Ishikawa (cell line): ENCODE measurements around the gene STAT4.

Source experiments
- CEBPB ChIP-seq: IDR thresholded peaks from 2 replicates; pipeline ENCODE4 v1.6.1; 2012
- CREB1 ChIP-seq: IDR thresholded peaks from 2 replicates; pipeline ENCODE4 v1.6.1; 2012; ENCODE audit warnings: low read depth
- EGR1 ChIP-seq: IDR thresholded peaks from 2 replicates; pipeline ENCODE4 v1.6.1; 2012
- EP300 ChIP-seq: IDR thresholded peaks from 2 replicates; pipeline ENCODE4 v1.6.1; 2012; ENCODE audit warnings: borderline replicate concordance
- FOXM1 ChIP-seq: IDR thresholded peaks from 2 replicates; pipeline ENCODE4 v1.6.1; 2012; ENCODE audit warnings: low read depth, borderline replicate concordance
- NFIC ChIP-seq: IDR thresholded peaks from 2 replicates; pipeline ENCODE4 v1.6.1; 2012
- RAD21 ChIP-seq: IDR thresholded peaks from 2 replicates; pipeline ENCODE4 v1.6.1; 2012; ENCODE audit warnings: low read depth
- TAF1 ChIP-seq: IDR thresholded peaks from 2 replicates; pipeline ENCODE4 v1.6.1; 2012; ENCODE audit warnings: low read depth, mild to moderate bottlenecking
- TCF12 ChIP-seq: IDR thresholded peaks from 2 replicates; pipeline ENCODE4 v1.6.1; 2012; ENCODE audit warnings: low read depth
- TEAD4 ChIP-seq: IDR thresholded peaks from 2 replicates; pipeline ENCODE4 v1.6.1; 2012
- YY1 ChIP-seq: IDR thresholded peaks from 2 replicates; pipeline ENCODE4 v1.6.1; 2012; ENCODE audit warnings: low read depth
- ZBTB7A ChIP-seq: IDR thresholded peaks from 2 replicates; pipeline ENCODE4 v1.6.1; 2012; ENCODE audit warnings: low read depth
- TF ChIP-seq, protein P1 (sequence below): IDR thresholded peaks from 2 replicates; pipeline ENCODE4 v1.6.1; 2012
- TF ChIP-seq, protein P2 (sequence below): IDR thresholded peaks from 2 replicates; pipeline ENCODE4 v1.6.1; 2012; ENCODE audit warnings: low read depth, mild to moderate bottlenecking
- TF ChIP-seq, protein P3 (sequence below): IDR thresholded peaks from 2 replicates; pipeline ENCODE4 v1.6.1; 2012

Gene STAT4

DNA sequence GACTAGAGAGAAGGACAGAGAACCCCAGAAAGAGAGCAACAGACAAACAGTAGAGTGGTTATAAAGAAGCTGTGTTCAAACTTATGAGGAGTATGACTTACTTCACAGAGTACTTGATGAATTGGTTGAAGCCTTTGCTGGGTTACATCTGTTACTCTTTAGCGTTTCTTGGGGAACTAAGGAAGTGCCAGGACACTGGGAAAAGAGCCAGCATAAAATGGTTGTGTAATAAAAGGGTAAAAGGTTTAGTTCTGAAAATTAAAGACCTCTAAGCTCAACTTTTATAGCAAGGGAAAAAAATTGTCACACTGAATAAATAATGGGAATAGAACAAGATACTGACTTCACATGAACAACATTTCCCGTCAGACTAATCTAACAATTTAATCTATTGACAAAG is 17.0 kb upstream of the STAT4 start:
- TF ChIP-seq EGR1 (no peak), CEBPB (no peak), TEAD4 (no peak), TAF1 (no peak), ZBTB7A (no peak), CREB1 (no peak), RAD21 (no peak), FOXM1 (no peak), EP300 (no peak), YY1 (no peak), NFIC (no peak), TCF12 (no peak)
- TF ChIP-seq, protein P1, sequence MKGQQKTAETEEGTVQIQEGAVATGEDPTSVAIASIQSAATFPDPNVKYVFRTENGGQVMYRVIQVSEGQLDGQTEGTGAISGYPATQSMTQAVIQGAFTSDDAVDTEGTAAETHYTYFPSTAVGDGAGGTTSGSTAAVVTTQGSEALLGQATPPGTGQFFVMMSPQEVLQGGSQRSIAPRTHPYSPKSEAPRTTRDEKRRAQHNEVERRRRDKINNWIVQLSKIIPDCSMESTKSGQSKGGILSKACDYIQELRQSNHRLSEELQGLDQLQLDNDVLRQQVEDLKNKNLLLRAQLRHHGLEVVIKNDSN = no peak
- TF ChIP-seq, protein P2, sequence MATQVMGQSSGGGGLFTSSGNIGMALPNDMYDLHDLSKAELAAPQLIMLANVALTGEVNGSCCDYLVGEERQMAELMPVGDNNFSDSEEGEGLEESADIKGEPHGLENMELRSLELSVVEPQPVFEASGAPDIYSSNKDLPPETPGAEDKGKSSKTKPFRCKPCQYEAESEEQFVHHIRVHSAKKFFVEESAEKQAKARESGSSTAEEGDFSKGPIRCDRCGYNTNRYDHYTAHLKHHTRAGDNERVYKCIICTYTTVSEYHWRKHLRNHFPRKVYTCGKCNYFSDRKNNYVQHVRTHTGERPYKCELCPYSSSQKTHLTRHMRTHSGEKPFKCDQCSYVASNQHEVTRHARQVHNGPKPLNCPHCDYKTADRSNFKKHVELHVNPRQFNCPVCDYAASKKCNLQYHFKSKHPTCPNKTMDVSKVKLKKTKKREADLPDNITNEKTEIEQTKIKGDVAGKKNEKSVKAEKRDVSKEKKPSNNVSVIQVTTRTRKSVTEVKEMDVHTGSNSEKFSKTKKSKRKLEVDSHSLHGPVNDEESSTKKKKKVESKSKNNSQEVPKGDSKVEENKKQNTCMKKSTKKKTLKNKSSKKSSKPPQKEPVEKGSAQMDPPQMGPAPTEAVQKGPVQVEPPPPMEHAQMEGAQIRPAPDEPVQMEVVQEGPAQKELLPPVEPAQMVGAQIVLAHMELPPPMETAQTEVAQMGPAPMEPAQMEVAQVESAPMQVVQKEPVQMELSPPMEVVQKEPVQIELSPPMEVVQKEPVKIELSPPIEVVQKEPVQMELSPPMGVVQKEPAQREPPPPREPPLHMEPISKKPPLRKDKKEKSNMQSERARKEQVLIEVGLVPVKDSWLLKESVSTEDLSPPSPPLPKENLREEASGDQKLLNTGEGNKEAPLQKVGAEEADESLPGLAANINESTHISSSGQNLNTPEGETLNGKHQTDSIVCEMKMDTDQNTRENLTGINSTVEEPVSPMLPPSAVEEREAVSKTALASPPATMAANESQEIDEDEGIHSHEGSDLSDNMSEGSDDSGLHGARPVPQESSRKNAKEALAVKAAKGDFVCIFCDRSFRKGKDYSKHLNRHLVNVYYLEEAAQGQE = no peak
- TF ChIP-seq, protein P3, sequence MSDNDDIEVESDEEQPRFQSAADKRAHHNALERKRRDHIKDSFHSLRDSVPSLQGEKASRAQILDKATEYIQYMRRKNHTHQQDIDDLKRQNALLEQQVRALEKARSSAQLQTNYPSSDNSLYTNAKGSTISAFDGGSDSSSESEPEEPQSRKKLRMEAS = no peak

DNA sequence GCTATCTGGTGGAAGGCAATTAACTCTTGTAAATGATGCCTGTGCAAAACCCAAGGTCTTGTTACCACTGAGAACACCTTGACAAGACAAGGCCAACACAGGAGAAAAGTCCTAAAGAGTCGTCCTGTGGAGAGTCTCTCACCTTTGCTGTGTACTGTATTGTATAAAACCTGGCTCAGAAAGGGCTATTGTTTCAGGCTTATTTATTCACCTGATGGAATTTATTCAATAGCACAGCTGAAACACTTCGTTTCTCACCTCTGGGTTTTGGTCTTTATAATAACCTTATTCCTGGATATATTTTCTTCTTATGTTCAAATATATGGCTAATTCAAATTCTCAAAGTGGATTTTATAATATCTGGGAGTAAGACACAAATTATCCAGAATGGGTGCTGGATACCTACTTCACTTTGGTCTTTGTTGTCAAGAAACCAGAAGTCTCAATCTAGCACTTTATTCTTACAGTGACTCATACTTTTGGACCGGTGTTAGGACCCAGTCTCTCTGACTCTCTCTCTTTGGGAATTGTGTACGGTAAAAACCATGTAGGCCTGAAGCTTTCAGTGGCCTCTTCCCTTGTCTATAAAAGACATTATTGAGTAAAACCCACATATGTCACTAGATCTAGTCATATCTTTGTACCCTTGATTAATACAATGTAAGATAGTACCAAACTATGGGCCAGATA is 16.1 kb upstream of the STAT4 start:
- TF ChIP-seq EGR1 (no peak), CEBPB (no peak), TEAD4 (no peak), FOXM1 (no peak), NFIC (no peak), TCF12 (no peak), RAD21 (no peak), CREB1 (no peak), ZBTB7A (no peak), EP300 (no peak), YY1 (no peak)
- TF ChIP-seq, protein P1 = no peak
- TF ChIP-seq, protein P3 = no peak
- TF ChIP-seq, protein P2 = no peak

DNA sequence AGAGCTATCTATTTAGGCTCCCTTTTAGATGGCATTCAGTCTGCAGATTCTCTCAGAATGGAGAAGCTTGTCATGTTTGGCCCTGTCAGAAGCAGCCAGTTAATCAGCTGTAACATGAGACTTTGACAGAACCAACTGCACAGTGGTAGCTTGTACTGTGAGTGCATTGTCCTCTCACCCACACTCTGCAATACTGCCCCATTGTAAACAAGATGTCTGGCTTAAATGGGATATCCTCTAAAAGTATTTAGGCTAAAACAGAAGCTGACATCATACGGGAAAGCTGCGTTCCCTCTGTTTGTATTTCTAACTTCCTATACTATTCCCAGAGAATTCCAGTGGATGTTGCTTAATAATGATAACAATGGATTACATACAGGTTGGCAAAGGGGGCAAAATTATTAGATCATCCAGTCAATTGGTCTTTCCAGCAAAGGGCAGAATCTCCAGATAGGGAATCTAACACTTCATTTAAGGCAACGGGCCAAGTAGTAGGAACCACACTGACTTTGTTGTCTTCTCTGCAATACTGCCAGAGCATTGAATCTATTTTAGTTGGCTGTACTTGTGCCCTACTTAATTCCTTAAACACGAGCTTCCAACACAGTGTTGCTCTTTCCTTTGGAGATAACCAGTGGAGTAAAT is 15.4 kb upstream of the STAT4 start:
- TF ChIP-seq EP300 (no peak), RAD21 (no peak), YY1 (0 out of 2 replicates have a peak, but pooled peaks have one; percentile 29), TCF12 (no peak), EGR1 (no peak), TEAD4 (0 out of 2 replicates have a peak, but pooled peaks have one; percentile 9), TAF1 (no peak), NFIC (no peak), ZBTB7A (no peak), FOXM1 (no peak), CEBPB (no peak), CREB1 (no peak)
- TF ChIP-seq, protein P3 = no peak
- TF ChIP-seq, protein P2 = no peak
- TF ChIP-seq, protein P1 = no peak
